ENCODE data around the gene KRT28. TPM values are rescaled to one million over a fixed set of nuclear protein-coding genes. Genes with fewer than 3 reads are reported as not detected.

KRT28 gene
- total and polyA plus RNA-seq, 2 of the 8 experiments (the other 6 are each of a cell fraction or from before 2014, with no cell fraction given) = not detected

- Histone ChIP-seq H4K8ac (ENCODE audit: extremely low read depth, insufficient read depth, low read length) (no peak overlapping the region), H3K4ac (replicated peaks; ENCODE audit: insufficient read length, low read depth, low read length) (peak overlapping the region; percentile 14), H3K9me3 (ENCODE audit: insufficient read depth in 2 of 2, low read depth in 1 of 2, low read length in 1 of 2) (no peaks in the 10 kb centered on the region), H3K27me3 (replicated peaks in 1 of 4; ENCODE audit: control insufficient read depth in 3 of 4, extremely low read depth in 1 of 4, insufficient read depth in 3 of 4, low read length in 3 of 4) (no peaks in the 10 kb centered on the region), H3K18ac (ENCODE audit: extremely low read depth, low read length) (no peak overlapping the region), H3K23ac (ENCODE audit: insufficient read length) (no peak overlapping the region), H3K9ac (replicated peaks in 1 of 4; ENCODE audit: extremely low read depth in 1 of 4, low read depth in 3 of 4, low read length in 3 of 4) (no peak overlapping the region), H3K4me3 (ENCODE audit: extremely low read depth in 1 of 4, insufficient read depth in 2 of 4, low read depth in 3 of 4, low read length in 4 of 4) (no peak overlapping the region), H2BK20ac (ENCODE audit: low read length) (no peak overlapping the region), H2BK120ac (replicated peaks; ENCODE audit: low read depth, low read length) (no peak overlapping the region), H2BK15ac (ENCODE audit: low read length) (no peak overlapping the region), H3K56ac (replicated peaks; ENCODE audit: insufficient read length, low read depth, low read length) (no peak overlapping the region), H4K20me1 (replicated peaks in 1 of 2; ENCODE audit: control insufficient read depth in 1 of 2, insufficient read depth in 2 of 2, low read length in 2 of 2) (peaks cover 0 to 2% of the 10 kb centered on the region in 2 experiments), H4K91ac (replicated peaks; ENCODE audit: insufficient read length, low read length) (no peak overlapping the region), H2BK12ac (ENCODE audit: low read depth, low read length) (no peak overlapping the region), H3K4me2 (ENCODE audit: insufficient read depth in 1 of 2, low read depth in 2 of 2, low read length in 2 of 2) (no peak overlapping the region), H4K5ac (ENCODE audit: insufficient read length, low read depth, low read length) (no peak overlapping the region), H3K14ac (ENCODE audit: insufficient read length) (no peak overlapping the region), H3K4me1 (replicated peaks in 1 of 4; ENCODE audit: control insufficient read depth in 3 of 4, insufficient read depth in 4 of 4, low read length in 3 of 4) (no peaks in the 10 kb centered on the region; a peak in 1 of 7 replicates), H3K36me3 (ENCODE audit: control insufficient read depth in 2 of 4, insufficient read depth in 4 of 4, low read length in 3 of 4) (no peaks in the 10 kb centered on the region), H3K23me2 (ENCODE audit: low read depth, low read length) (no peaks in the 10 kb centered on the region), H2BK5ac (ENCODE audit: low read depth, low read length) (no peak overlapping the region), H3K27ac (ENCODE audit: low read depth, low read length) (no peak overlapping the region), H2AK5ac (ENCODE audit: low read depth, low read length) (no peak overlapping the region), H3K79me2 (ENCODE audit: control insufficient read depth in 1 of 2, insufficient read depth in 2 of 2, low read length in 2 of 2) (no peaks in the 10 kb centered on the region), H3K79me1 (ENCODE audit: low read depth, low read length) (no peaks in the 10 kb centered on the region), H2AFZ (ENCODE audit: low read length) (no peak overlapping the region)
- no peak for FAIRE-seq
- no peak for DNase-seq (ENCODE audit: low read depth in 1 of 2, low spot score in 2 of 2)
- 86% methylated on average over 1 of the region's 1 CpG; no CpG with 5 or more reads in 1 of the 2 experiments for WGBS, 2 experiments (ENCODE audit: extremely low coverage in 1 of 2, insufficient coverage in 1 of 2, insufficient read length in 1 of 2, insufficient replicate concordance in 2 of 2, low coverage in 1 of 2, low lambda C conversion rate in 2 of 2, missing lambda C conversion rate in 1 of 2)
- POLR2A ChIA-PET (ENCODE audit: partially characterized antibody) = interaction anchor here (1.0 kb wide), 1 partner anchor 20 kb away, joined by 3 read pairs; no protein-coding TSS in a partner anchor
- CTCF ChIA-PET (ENCODE audit: partially characterized antibody) = interaction anchor here (1.5 kb wide), 1 partner anchor 16 kb away, joined by 4 read pairs; no protein-coding TSS in a partner anchor
- TF ChIP-seq NANOG (IDR thresholded peaks at IDR 0.05; ENCODE audit: insufficient read depth, low read depth, low read length, poor library complexity, severe bottlenecking) (no peak), MAFK (IDR thresholded peaks at IDR 0.05; ENCODE audit: low read depth, low read length) (no peak), TBP (IDR thresholded peaks at IDR 0.05; ENCODE audit: low read depth, low read length) (no peak), SIRT6 (IDR thresholded peaks at IDR 0.05; ENCODE audit: low read length) (no peak), ATF2 (IDR thresholded peaks at IDR 0.05; ENCODE audit: low read length) (no peak), CHD1 (IDR thresholded peaks at IDR 0.05; ENCODE audit: low read depth, low read length) (no peak), SP1 (IDR thresholded peaks at IDR 0.05; ENCODE audit: low read depth, low read length) (no peak), MAX (IDR thresholded peaks at IDR 0.05) (no peak), KDM5A (IDR thresholded peaks at IDR 0.05; ENCODE audit: low read length) (no peak), EZH2 (IDR thresholded peaks at IDR 0.05; ENCODE audit: low read depth, low read length, severe bottlenecking) (no peak), CREB1 (IDR thresholded peaks at IDR 0.05) (no peak), POU5F1 (IDR thresholded peaks at IDR 0.05; ENCODE audit: low read depth, low read length) (no peak), SP2 (IDR thresholded peaks at IDR 0.05; ENCODE audit: low read length) (no peak)
Observed at GRCh38 chr17:40846515-40847144, 46.9 kb upstream of the KRT28 start.
